Mesodermal cell (in vitro differentiated cells): ENCODE data around the gene DARS2.

Source experiments
- H3K27ac ChIP-seq: 2 replicates; pipeline ENCODE4 v1.7.0; 2013; ENCODE audit warnings: mild to moderate bottlenecking, low read depth, low read length, moderate library complexity; ENCODE audit not compliant: severe bottlenecking
- H3K36me3 ChIP-seq: 2 replicates; pipeline ENCODE4 v1.7.1; 2013; ENCODE audit warnings: mild to moderate bottlenecking, low read length, moderate library complexity; ENCODE audit not compliant: control insufficient read depth, insufficient read depth
- H3K4me1 ChIP-seq: one replicate; pipeline ENCODE4 v1.7.1; 2013; ENCODE audit warnings: mild to moderate bottlenecking, low read length; ENCODE audit not compliant: insufficient read depth, control insufficient read depth, poor library complexity, severe bottlenecking
- H3K4me3 ChIP-seq: 2 replicates; pipeline ENCODE4 v1.7.0; 2013; ENCODE audit warnings: low read length, control low read depth, mild to moderate bottlenecking; ENCODE audit not compliant: insufficient read depth, poor library complexity, severe bottlenecking; ENCODE audit errors: extremely low read depth
- H3K9me3 ChIP-seq: 2 replicates; pipeline ENCODE4 v1.7.1; 2013; ENCODE audit warnings: mild to moderate bottlenecking, low read length, moderate library complexity; ENCODE audit not compliant: control insufficient read depth
- WGBS, 2 experiments: methylation state at CpG; one replicate each; pipeline ENCODE4 v1.1.5; 2013; ENCODE audit warnings: missing lambda C conversion rate in 2 of 2; ENCODE audit not compliant: insufficient coverage in 2 of 2; 5-methylcytosine and 5-hydroxymethylcytosine counted together

Gene DARS2

DNA sequence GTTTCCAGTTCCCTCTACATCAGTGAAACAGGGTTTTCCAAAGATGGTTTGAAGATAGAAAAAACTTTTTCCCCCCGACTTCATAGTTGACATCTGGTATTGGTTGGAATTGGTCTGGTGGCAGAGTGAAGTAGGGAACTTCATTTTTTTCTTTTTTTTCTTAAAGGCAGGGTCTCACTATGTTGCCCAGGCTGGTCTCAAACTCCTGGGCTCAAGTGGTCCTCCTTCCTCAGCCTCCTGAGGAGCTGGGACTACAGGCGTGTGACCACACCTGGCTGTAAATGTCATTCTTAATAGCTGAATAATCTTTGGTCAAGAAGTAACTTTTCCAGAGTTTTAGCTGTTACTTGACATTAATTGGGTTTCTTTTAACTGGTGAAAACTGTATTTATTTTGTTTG, 65.4 kb downstream of the DARS2 start:
- 82% methylated on average over 2 of the region's 2 CpGs; no CpG with 5 or more reads in 1 of the 2 experiments for WGBS, 2 experiments
- no peaks in the 10 kb centered on the region for H3K4me1 ChIP-seq
- H3K36me3 ChIP-seq: peaks cover 22% of the 10 kb centered on the region
- H3K27ac ChIP-seq: no peak overlapping the region
- H3K9me3 ChIP-seq: no peaks in the 10 kb centered on the region
- H3K4me3 ChIP-seq: no peak overlapping the region

DNA sequence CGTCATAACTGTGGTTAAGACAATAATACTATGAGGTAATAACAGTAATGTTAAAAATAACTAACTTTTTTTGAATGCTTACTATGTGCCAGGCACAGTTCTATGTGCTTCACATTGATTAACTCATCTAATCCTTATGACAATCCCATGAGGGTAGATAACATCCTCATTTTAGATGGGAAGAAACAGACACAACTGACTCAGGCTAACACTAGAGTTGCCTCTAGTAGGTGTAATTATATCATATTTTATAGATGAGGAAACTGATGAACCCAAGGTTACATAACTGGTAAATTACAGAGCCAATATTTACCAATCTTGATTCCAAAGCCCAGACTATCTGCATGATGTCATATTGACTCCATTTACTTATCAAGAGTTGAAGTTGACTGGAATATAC, 69.1 kb downstream of the DARS2 start:
- Histone ChIP-seq H3K36me3 (peaks cover 3% of the 10 kb centered on the region), H3K4me3 (no peak overlapping the region), H3K27ac (no peak overlapping the region), H3K4me1 (no peaks in the 10 kb centered on the region), H3K9me3 (no peaks in the 10 kb centered on the region)
- 100% methylated on average over 1 of the region's 1 CpG; no CpG with 5 or more reads in 1 of the 2 experiments for WGBS, 2 experiments

DNA sequence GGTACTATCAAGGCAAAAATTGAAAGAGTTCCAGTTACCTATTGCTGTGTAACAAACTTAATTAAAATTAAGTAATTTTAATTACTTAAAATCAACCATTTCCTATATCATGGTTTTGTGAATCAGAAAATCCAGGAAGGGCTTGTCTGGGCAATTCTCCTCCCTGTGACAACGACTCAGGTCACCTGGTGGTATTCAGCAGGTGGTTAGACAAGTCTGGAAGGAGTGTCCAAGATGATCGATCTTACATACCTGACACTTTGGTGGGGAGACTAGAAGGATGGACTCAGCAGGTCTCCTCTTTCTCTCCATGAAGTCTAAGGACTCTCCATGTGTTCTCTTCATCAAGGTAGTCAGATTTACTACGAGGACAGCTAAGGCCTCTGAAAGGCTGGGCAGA, 69.7 kb downstream of the DARS2 start:
- 90% methylated on average over 2 of the region's 3 CpGs; no CpG with 5 or more reads in 1 of the 2 experiments for WGBS, 2 experiments
- H3K9me3 ChIP-seq: no peaks in the 10 kb centered on the region
- H3K27ac ChIP-seq: no peak overlapping the region
- peaks cover 3% of the 10 kb centered on the region for H3K36me3 ChIP-seq
- H3K4me3 ChIP-seq: no peak overlapping the region
- no peaks in the 10 kb centered on the region for H3K4me1 ChIP-seq

DNA sequence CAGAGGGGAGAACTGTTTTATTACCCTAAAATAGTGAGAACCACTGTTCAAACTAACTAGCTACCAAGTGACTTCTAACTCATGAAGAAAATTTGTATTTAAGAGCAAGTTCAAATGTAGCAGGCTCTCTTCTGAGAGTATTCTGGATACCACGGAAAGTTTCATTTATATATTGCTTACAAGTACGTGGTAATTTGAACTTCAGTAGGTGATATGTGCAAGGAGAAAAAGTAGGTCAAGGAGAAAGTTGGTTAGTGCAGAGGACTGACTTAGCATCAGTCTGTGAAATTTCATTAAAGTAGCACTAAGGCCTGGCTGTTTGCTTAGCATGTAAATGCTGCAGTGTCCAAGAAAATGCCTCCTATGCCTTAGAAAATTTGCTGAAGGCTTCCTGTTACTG, 76.0 kb downstream of the DARS2 start:
- no peak overlapping the region for H3K27ac ChIP-seq
- 83 to 100% methylated on average over 1 to 2 of the region's 2 CpGs for WGBS, 2 experiments

DNA sequence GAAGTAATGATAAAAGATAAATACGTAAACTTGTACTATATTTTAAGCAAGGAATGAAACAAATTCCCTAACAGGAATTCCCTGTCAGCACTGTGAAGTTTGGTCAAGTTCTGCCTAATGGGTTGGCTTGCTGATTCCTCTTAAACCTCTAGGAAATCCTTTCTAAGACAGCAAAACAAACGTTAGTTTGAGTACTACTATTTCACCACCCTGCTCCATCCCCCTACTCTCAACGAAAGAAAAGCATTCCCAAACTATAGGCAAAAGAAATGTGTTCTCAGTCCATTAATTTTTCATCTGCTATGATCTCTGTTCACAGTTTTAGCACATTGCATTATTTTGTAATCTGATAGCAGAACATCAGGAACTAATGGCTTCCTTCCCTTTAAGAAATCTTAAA, 76.5 kb downstream of the DARS2 start:
- Histone ChIP-seq H3K27ac (no peak overlapping the region), H3K4me3 (no peak overlapping the region), H3K36me3 (no peaks in the 10 kb centered on the region), H3K9me3 (no peaks in the 10 kb centered on the region), H3K4me1 (no peaks in the 10 kb centered on the region)
- 37 to 47% methylated on average over 2 of the region's 3 CpGs for WGBS, 2 experiments

More for the DNA sequence above, 76.0 kb downstream of the DARS2 start:
- Histone ChIP-seq H3K9me3 (no peaks in the 10 kb centered on the region), H3K4me1 (no peaks in the 10 kb centered on the region), H3K4me3 (no peak overlapping the region), H3K36me3 (no peaks in the 10 kb centered on the region)

DNA sequence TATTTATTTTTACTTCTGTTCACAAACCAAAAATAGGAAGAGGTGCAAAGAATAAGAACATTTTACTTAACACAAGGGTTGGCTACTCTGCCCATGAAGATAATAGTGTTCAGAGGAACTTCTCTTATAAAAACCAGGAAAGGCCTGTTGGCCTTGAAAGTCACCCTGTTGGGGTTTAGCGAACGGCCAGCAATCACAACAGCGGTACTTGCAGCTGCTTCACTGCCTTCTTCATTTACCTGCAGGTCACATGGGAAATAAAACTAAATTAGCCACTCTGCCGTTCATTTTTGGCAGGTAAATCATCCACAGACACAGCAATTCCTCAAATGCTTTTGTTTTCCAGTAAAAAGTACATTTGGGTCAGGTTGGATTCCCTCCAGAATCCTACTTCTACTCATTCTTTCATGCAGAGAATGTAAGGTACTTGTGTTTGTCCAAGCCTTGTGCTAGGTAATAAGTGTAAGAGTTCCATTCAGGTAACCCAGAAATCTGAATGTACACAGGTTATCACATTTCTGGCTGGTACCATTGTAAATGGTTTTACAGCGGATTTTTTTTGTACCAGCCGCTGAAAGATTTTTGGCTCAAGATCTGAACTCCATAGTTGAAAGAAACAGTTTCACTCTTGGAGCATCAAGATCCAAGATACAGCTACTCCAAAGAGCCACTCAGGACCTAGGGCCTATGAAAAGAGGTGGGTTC, 79.5 kb downstream of the DARS2 start:
- Histone ChIP-seq H3K36me3 (no peaks in the 10 kb centered on the region), H3K4me3 (no peak overlapping the region), H3K4me1 (no peaks in the 10 kb centered on the region), H3K27ac (no peak overlapping the region), H3K9me3 (no peaks in the 10 kb centered on the region)
- WGBS, 2 experiments: 97% methylated on average over 6 of the region's 6 CpGs
